Stimulated activated CD8-positive, alpha-beta memory T cell treated with anti-CD3 and anti-CD28 coated beads, Interleukin-2, amount 100 ng/mL, for 1 hour (primary cell): Measurements from ENCODE around the gene P2RX2.

Source experiments
- DNase-seq, 2 donors: peaks; one replicate each; pipeline ENCODE4 v3.0.0-alpha.2; 2020; ENCODE audit warnings: low read depth in 2 of 2

Gene P2RX2

GRCh38 chr12:132618683-132619043 lies at the start of gene P2RX2:
Gene P2RX2, plus strand, starts transcription at chr12:132618776. Its CDS starts 41 bp downstream, at chr12:132618817.
- no peak for DNase-seq

GRCh38 chr12:132568826-132569480 lies 49.6 kb upstream of the P2RX2 start:
- DNase-seq = no peak

- no peak for DNase-seq
Measured at GRCh38 chr12:132569856-132570480, 48.6 kb upstream of the P2RX2 start.

- DNase-seq = no peak
Measured at GRCh38 chr12:132570635-132571034, 47.9 kb upstream of the P2RX2 start.

GRCh38 chr12:132571051-132571450 lies 47.5 kb upstream of the P2RX2 start:
- DNase-seq = no peak

- DNase-seq = no peak
Measured at GRCh38 chr12:132571598-132571997, 47.0 kb upstream of the P2RX2 start.

GRCh38 chr12:132572106-132572505 lies 46.5 kb upstream of the P2RX2 start:
- DNase-seq = no peak

- DNase-seq = no peak
Measured at GRCh38 chr12:132572801-132573760, 45.5 kb upstream of the P2RX2 start.

GRCh38 chr12:132574271-132574996 lies 44.1 kb upstream of the P2RX2 start:
- DNase-seq = no peak

GRCh38 chr12:132575661-132576060 lies 42.9 kb upstream of the P2RX2 start:
- DNase-seq = no peak

- no peak for DNase-seq
Measured at GRCh38 chr12:132576701-132577100, 41.9 kb upstream of the P2RX2 start.

GRCh38 chr12:132577191-132577920 lies 41.2 kb upstream of the P2RX2 start:
- no peak for DNase-seq

- no peak for DNase-seq
Measured at GRCh38 chr12:132578118-132578517, 40.5 kb upstream of the P2RX2 start.

- no peak for DNase-seq
Measured at GRCh38 chr12:132578826-132579225, 39.8 kb upstream of the P2RX2 start.

GRCh38 chr12:132579744-132580143 lies 38.8 kb upstream of the P2RX2 start:
- no peak for DNase-seq

GRCh38 chr12:132580701-132581292 lies 37.8 kb upstream of the P2RX2 start:
- DNase-seq = no peak

GRCh38 chr12:132581348-132582057 lies 37.1 kb upstream of the P2RX2 start:
- DNase-seq = no peak

- no peak for DNase-seq
Measured at GRCh38 chr12:132582058-132582420, 36.5 kb upstream of the P2RX2 start.

- no peak for DNase-seq
Measured at GRCh38 chr12:132582582-132583410, 35.8 kb upstream of the P2RX2 start.

- DNase-seq = no peak
Measured at GRCh38 chr12:132583411-132583710, 35.2 kb upstream of the P2RX2 start.
